H1 (cell line): ENCODE results near the gene TSPAN9. TPM values are rescaled to one million over a fixed set of nuclear protein-coding genes. Genes with fewer than 3 reads are reported as not detected.

Source experiments
- CTCF ChIA-PET: fragments of 300-600 bp; sonication (Branson Sonifier 250); formaldehyde crosslinking; loops from one replicate; lab custom pipeline; 2021; ENCODE audit not compliant: partially characterized antibody; lab: Charles Lee
- POLR2A ChIA-PET: fragments of 300-600 bp; sonication (Branson Sonifier 250); formaldehyde crosslinking; loops from one replicate; lab custom pipeline; 2021; ENCODE audit warnings: inconsistent platforms; ENCODE audit not compliant: partially characterized antibody; lab: Charles Lee
- DNase-seq, 2 experiments: peaks; one replicate each; pipeline versions ENCODE4 v3.0.0 to v3.0.0-alpha.2; 2010 to 2022; ENCODE audit warnings: low spot score in 2 of 2, low read depth in 1 of 2, mixed read lengths in 1 of 2
- FAIRE-seq: peaks from 2 replicates; lab custom pipeline; 2011; peaks lifted over from hg19 to GRCh38; lab: Jason Lieb, UNC
- H2AFZ ChIP-seq: 2 replicates; pipeline ENCODE4 v1.8.1; 2012; ENCODE audit warnings: low read length, inconsistent platforms
- H2AK5ac ChIP-seq: 2 replicates; pipeline ENCODE4 v1.6.1; 2013; ENCODE audit warnings: low read depth, low read length
- H2BK120ac ChIP-seq: replicated peaks from 2 replicates; pipeline ENCODE3; 2013; ENCODE audit warnings: low read depth, low read length, inconsistent platforms
- H2BK12ac ChIP-seq: 2 replicates; pipeline ENCODE4 v1.6.1; 2013; ENCODE audit warnings: low read depth, low read length
- H2BK15ac ChIP-seq: 2 replicates; pipeline ENCODE4 v1.6.1; 2013; ENCODE audit warnings: low read length
- H2BK20ac ChIP-seq: 2 replicates; pipeline ENCODE4 v1.6.1; 2013; ENCODE audit warnings: low read length
- H2BK5ac ChIP-seq: 2 replicates; pipeline ENCODE4 v1.6.1; 2013; ENCODE audit warnings: low read depth, low read length
- H3K14ac ChIP-seq: 2 replicates; pipeline ENCODE4 v1.6.1; 2013; ENCODE audit warnings: inconsistent platforms; ENCODE audit not compliant: insufficient read length
- H3K18ac ChIP-seq: 2 replicates; pipeline ENCODE4 v1.6.1; 2013; ENCODE audit warnings: low read length; ENCODE audit errors: extremely low read depth
- H3K23ac ChIP-seq: 2 replicates; pipeline ENCODE4 v1.6.1; 2013; ENCODE audit warnings: inconsistent platforms; ENCODE audit not compliant: insufficient read length
- H3K23me2 ChIP-seq: 2 replicates; pipeline ENCODE4 v1.6.1; 2013; ENCODE audit warnings: low read depth, low read length
- H3K27ac ChIP-seq: 2 replicates; pipeline ENCODE4 v1.6.1; 2011; ENCODE audit warnings: low read depth, low read length, inconsistent platforms
- H3K27me3 ChIP-seq, 4 experiments: replicated peaks in 1 of 4; 1 replicate in 1 of 4; 2 replicates in 3 of 4; pipeline versions ENCODE4 v1.6.1 to v1.8.1; 2011 to 2013; ENCODE audit warnings: low read length in 3 of 4, mild to moderate bottlenecking in 3 of 4, inconsistent platforms in 2 of 4, mixed read lengths in 2 of 4, moderate library complexity in 1 of 4; ENCODE audit not compliant: control insufficient read depth in 3 of 4, insufficient read depth in 3 of 4; ENCODE audit errors: extremely low read depth in 1 of 4
- H3K36me3 ChIP-seq, 4 experiments: 2 replicates each; pipeline versions ENCODE4 v1.6.1 to v1.8.1; 2011 to 2013; ENCODE audit warnings: mild to moderate bottlenecking in 4 of 4, low read length in 3 of 4, moderate library complexity in 2 of 4, control low read depth in 1 of 4, inconsistent platforms in 1 of 4; ENCODE audit not compliant: insufficient read depth in 4 of 4, control insufficient read depth in 2 of 4
- H3K4ac ChIP-seq: replicated peaks from 2 replicates; pipeline ENCODE3; 2013; ENCODE audit warnings: low read length, low read depth, mixed read lengths, inconsistent platforms; ENCODE audit not compliant: insufficient read length
- H3K4me1 ChIP-seq, 4 experiments: replicated peaks in 1 of 4; 1 replicate in 1 of 4; 2 replicates in 3 of 4; pipeline versions ENCODE4 v1.6.1 to v1.8.1; 2011 to 2013; ENCODE audit warnings: low read length in 3 of 4, inconsistent platforms in 2 of 4, mixed read lengths in 1 of 4; ENCODE audit not compliant: insufficient read depth in 4 of 4, control insufficient read depth in 3 of 4
- H3K4me2 ChIP-seq, 2 experiments: 2 replicates each; pipeline versions ENCODE4 v1.6.1 to v1.8.1; 2011 to 2013; ENCODE audit warnings: low read depth in 2 of 2, low read length in 2 of 2, control low read depth in 1 of 2, inconsistent platforms in 1 of 2, mild to moderate bottlenecking in 1 of 2; ENCODE audit not compliant: insufficient read depth in 1 of 2
- H3K4me3 ChIP-seq, 4 experiments: fragments of 200-600, 300-600 bp in 1 of 4; sonication (generic), shearing (Covaris generic), sonication (Bioruptor Twin) in 1 of 4; 2 replicates each; pipeline versions ENCODE4 v1.5.1 to v1.8.1; 2011 to 2016; ENCODE audit warnings: low read length in 4 of 4, low read depth in 3 of 4, control low read depth in 2 of 4, inconsistent platforms in 2 of 4, mild to moderate bottlenecking in 2 of 4, mixed read lengths in 1 of 4, moderate library complexity in 1 of 4; ENCODE audit not compliant: insufficient read depth in 2 of 4; ENCODE audit errors: extremely low read depth in 1 of 4
- H3K56ac ChIP-seq: replicated peaks from 2 replicates; pipeline ENCODE3; 2013; ENCODE audit warnings: low read depth, mild to moderate bottlenecking, mixed read lengths, low read length, inconsistent platforms; ENCODE audit not compliant: insufficient read length
- H3K79me1 ChIP-seq: 2 replicates; pipeline ENCODE4 v1.6.1; 2013; ENCODE audit warnings: low read depth, low read length, control low read depth
- H3K79me2 ChIP-seq, 2 experiments: 2 replicates each; pipeline versions ENCODE4 v1.6.1 to v1.8.1; 2012 to 2013; ENCODE audit warnings: low read length in 2 of 2, mild to moderate bottlenecking in 2 of 2, inconsistent platforms in 1 of 2; ENCODE audit not compliant: insufficient read depth in 2 of 2, control insufficient read depth in 1 of 2
- H3K9ac ChIP-seq, 4 experiments: replicated peaks in 1 of 4; 1 replicate in 1 of 4; 2 replicates in 3 of 4; pipeline versions ENCODE4 v1.6.1 to v1.8.1; 2011 to 2013; ENCODE audit warnings: low read depth in 3 of 4, low read length in 3 of 4, control low read depth in 2 of 4, mild to moderate bottlenecking in 2 of 4, moderate library complexity in 2 of 4, inconsistent platforms in 1 of 4; ENCODE audit errors: extremely low read depth in 1 of 4
- H3K9me3 ChIP-seq, 2 experiments: 2 replicates each; pipeline versions ENCODE4 v1.6.1 to v1.8.1; 2012 to 2013; ENCODE audit warnings: mild to moderate bottlenecking in 2 of 2, moderate library complexity in 2 of 2, control low read depth in 1 of 2, inconsistent platforms in 1 of 2, low read depth in 1 of 2, low read length in 1 of 2, mixed read lengths in 1 of 2; ENCODE audit not compliant: insufficient read depth in 2 of 2
- H4K20me1 ChIP-seq, 2 experiments: replicated peaks in 1 of 2; 2 replicates each; pipeline versions ENCODE3 to v1.8.1; 2011 to 2013; ENCODE audit warnings: inconsistent platforms in 2 of 2, low read length in 2 of 2, mild to moderate bottlenecking in 1 of 2; ENCODE audit not compliant: insufficient read depth in 2 of 2, control insufficient read depth in 1 of 2
- H4K5ac ChIP-seq: 2 replicates; pipeline ENCODE4 v1.6.1; 2013; ENCODE audit warnings: low read length, low read depth, mixed read lengths, inconsistent platforms; ENCODE audit not compliant: insufficient read length
- H4K8ac ChIP-seq: 2 replicates; pipeline ENCODE4 v1.8.0; 2013; ENCODE audit warnings: mild to moderate bottlenecking, moderate library complexity, low read length, inconsistent platforms; ENCODE audit not compliant: insufficient read depth; ENCODE audit errors: extremely low read depth
- H4K91ac ChIP-seq: replicated peaks from 2 replicates; pipeline ENCODE3; 2013; ENCODE audit warnings: low read length, mixed read lengths, inconsistent platforms; ENCODE audit not compliant: insufficient read length
- SIN3A ChIP-seq, 2 experiments: IDR thresholded peaks in 1 of 2; conservative IDR thresholded peaks in 1 of 2; 2 replicates each; pipeline ENCODE4 v1.6.1; 2011 to 2012; ENCODE audit warnings: low read length in 2 of 2, improper control_type of control experiment in 1 of 2, low read depth in 1 of 2, mild to moderate bottlenecking in 1 of 2
- TBP ChIP-seq: IDR thresholded peaks from 2 replicates; pipeline ENCODE4 v1.6.1; 2011; ENCODE audit warnings: low read depth, low read length, improper control_type of control experiment
- WGBS, 2 experiments: shearing (Covaris generic) in 1 of 2; methylation state at CpG; one replicate each; pipeline versions ENCODE4 v1.1.6 to v1.1.7; 2013 to 2015; ENCODE audit warnings: low lambda C conversion rate in 2 of 2, mixed read lengths in 2 of 2, inconsistent platforms in 1 of 2, low coverage in 1 of 2, missing lambda C conversion rate in 1 of 2; ENCODE audit not compliant: insufficient replicate concordance in 2 of 2, insufficient coverage in 1 of 2, insufficient read length in 1 of 2; ENCODE audit errors: extremely low coverage in 1 of 2, missing lambda C conversion rate in 1 of 2; 5-methylcytosine and 5-hydroxymethylcytosine counted together
- polyA plus RNA-seq, 7 experiments: library from polyadenylated mRNA; depleted of rRNA in 3 of 7; stranded (reverse) in 5 of 7; unstranded in 2 of 7; fragments of >200 nt in 5 of 7; fragments of 200-250 nt in 2 of 7; gene quantifications; 1 replicate in 5 of 7; 2 replicates in 1 of 7; 4 replicates in 1 of 7; pipeline versions ENCODE4 v1.2.1 to v1.2.3, GENCODE V29; 2011 to 2013; ENCODE audit warnings: missing spikeins in 2 of 7, mixed read lengths in 2 of 7
- total RNA-seq: library from RNA; stranded (reverse); fragmentation: NEBNext Ultra II Directional; extraction: Animal tissue kit (Norgen Biotek cat#: 25700); gene quantifications from 2 replicates; pipeline ENCODE4 v1.2.1, GENCODE V29; 2021

TSPAN9 gene
- total and polyA plus RNA-seq, 2 of the 8 experiments (the other 6 are each of a cell fraction or from before 2014, with no cell fraction given) = 11.5 to 29.1 TPM

- Histone ChIP-seq H2AK5ac (no peak overlapping the region), H3K27ac (no peak overlapping the region), H2BK15ac (no peak overlapping the region), H3K4me2 (no peak overlapping the region), H3K36me3 (no peaks in the 10 kb centered on the region), H3K18ac (no peak overlapping the region), H3K23me2 (no peaks in the 10 kb centered on the region), H3K79me1 (no peaks in the 10 kb centered on the region), H3K23ac (no peak overlapping the region), H4K5ac (no peak overlapping the region), H3K4ac (no peak overlapping the region), H3K79me2 (no peaks in the 10 kb centered on the region), H2BK12ac (no peak overlapping the region), H2BK20ac (no peak overlapping the region), H4K20me1 (peaks cover 0 to 3% of the 10 kb centered on the region in 2 experiments), H2BK120ac (no peak overlapping the region), H3K56ac (no peak overlapping the region), H3K4me3 (no peak overlapping the region), H2AFZ (no peak overlapping the region), H3K27me3 (no peaks in the 10 kb centered on the region), H4K8ac (no peak overlapping the region), H3K9me3 (no peaks in the 10 kb centered on the region), H3K14ac (no peak overlapping the region), H4K91ac (no peak overlapping the region), H2BK5ac (no peak overlapping the region), H3K9ac (no peak overlapping the region), H3K4me1 (peaks cover 0 to 6% (median 2%) of the 10 kb centered on the region in 4 experiments; a peak in 4 of 7 replicates)
- WGBS, 2 experiments = 94% methylated on average over 18 of the region's 18 CpGs; no CpG with 5 or more reads in 1 of the 2 experiments
- CTCF ChIA-PET = interaction anchor here (1.0 to 16.9 kb wide), 13 partner anchors 10 to 204 kb away, joined by 3 to 361 read pairs (median 6); no protein-coding TSS in a partner anchor
- DNase-seq (no peak), FAIRE-seq (no peak)
- POLR2A ChIA-PET = interaction anchor here (1.6 kb wide), 1 partner anchor 69 kb away, joined by 4 read pairs; no protein-coding TSS in a partner anchor
- TF ChIP-seq TBP (no peak), SIN3A (conservative IDR thresholded peaks at IDR 0.05 in 1 of 2, IDR thresholded peaks at IDR 0.05 in 1 of 2; ENCODE audit: low read depth in 1 of 2, low read length in 2 of 2) (no peak)
These were observed 200.2 kb downstream of the TSPAN9 start for GRCh38 chr12:3277306-3277943.
